Fibroblast of gingiva (primary cell): ENCODE measurements around the gene RALBP1.

ENCODE experiments used
- DNase-seq: peaks from one replicate; pipeline ENCODE4 v3.0.0-alpha.2; 2011; ENCODE audit warnings: low read depth

Gene RALBP1

DNA sequence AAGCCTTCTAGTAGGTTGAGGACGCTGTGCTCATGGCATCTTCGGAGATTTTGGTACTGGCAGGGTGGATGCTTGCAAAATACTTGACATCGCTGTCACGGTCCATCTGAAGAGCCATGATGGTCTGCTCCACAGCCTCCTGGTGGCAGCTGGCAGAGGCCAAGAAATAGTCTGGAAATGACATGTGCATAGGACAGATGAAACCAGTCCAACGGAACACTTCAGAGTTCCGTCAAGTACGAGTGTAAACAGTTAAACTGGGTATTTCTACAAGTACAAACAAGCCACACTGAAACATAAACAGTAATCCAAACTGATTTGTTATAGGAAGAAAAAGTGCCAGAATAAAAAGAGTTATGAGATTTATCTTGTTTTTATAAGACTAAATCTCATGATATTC, 72.5 kb downstream of the RALBP1 start:
- no peak for DNase-seq

DNA sequence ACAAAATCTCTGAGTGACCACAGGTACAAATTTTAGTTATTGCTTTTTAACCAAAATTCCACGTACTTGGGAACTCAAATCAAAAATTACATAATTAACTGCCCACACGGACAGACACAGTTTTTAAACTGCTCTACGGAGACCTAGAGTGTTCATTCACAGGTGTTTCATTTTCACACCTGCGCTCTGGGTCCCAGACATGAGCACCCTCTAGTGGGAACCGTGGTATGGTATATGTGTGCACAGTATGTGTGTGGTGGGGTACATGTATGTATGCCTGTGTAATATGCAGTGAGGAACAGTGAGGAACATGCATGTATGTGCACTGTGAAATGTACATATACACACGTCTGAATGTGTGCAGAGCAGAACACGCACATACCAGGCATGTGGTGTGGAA, 74.1 kb downstream of the RALBP1 start:
- no peak for DNase-seq

DNA sequence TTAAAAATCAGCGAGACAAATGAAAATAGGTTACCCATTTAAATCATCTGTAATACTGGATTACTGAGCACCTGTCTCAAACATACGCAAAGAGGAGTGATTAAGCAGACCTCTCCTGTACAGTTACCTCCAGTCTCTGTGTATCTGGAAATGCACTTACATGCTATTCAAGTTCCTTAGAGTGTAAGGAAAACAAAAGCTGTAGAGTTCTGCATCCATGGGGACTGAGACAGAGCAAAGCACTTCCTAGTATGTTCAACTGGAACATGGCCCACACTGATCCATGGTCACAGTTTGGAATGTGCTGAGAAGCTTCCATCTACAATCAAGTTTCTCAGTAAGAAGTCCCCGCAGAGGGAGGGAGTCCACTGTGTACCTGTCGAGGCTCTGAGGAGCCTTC, 75.1 kb downstream of the RALBP1 start:
- no peak for DNase-seq

DNA sequence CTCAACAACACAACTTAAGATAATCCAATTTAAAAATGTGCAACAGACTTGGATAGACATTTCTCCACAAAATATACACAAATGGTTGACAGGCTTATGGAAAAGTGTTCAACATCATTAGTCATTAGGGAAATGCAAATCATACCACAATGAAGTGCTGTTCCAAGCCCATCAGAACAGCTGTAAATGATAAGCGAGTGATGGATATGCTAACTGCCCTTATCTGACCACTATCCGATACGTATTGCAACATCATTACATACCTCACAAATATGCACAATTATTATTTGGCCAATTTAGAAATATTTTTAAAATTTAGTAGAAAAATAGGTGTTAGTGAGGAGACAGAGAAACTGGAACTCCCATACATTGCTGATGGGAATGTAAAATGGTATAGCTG, 76.9 kb downstream of the RALBP1 start:
- no peak for DNase-seq

DNA sequence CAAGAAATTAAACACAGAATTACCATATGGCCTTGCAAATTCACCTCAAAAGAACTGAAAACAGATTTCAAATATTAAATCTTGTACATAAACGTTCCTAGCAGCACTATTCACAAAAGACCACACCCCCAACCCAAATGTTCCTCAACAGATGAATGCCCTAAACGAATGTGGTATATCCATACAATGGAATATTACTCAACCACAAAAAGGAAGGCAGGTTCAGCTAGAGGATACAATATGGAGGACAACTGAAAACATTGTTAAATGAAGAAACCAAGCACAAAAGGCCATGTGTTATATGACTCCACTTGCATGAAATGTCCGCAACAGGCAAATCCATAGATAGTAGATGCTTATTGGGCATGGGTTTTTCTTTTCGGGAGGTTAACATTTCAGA, 77.3 kb downstream of the RALBP1 start:
- DNase-seq, result no peak

DNA sequence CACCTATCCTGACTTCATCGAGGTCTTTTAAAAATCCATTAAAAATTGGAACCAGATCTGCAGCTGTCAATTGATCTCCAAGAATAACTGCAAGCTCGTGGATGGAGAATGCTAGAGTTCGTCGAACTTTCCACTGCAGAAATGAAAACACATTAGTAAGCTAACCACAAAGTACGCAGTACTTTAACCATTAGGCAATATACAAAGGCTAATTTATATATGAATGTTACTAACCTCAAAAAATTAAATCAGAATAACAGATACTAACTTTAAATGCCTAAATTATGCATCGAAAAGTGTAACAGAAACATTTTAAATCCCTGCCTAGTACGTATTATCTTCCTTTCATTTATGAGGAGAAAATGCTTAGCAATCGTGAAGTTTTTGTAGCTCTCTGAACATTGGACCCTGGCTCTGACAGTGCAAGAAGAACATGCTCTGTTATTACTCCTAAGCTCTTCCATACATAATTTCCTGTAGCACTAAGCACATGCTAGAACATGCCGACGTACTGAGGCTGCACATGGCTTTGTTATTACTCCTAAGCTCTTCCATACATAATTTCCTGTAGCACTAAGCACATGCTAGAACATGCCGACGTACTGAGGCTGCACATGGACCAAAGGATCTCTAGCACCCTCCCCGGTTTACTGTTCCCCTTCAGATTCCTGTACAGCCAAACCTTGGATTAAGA, 82.1 kb downstream of the RALBP1 start:
- no peak for DNase-seq

DNA sequence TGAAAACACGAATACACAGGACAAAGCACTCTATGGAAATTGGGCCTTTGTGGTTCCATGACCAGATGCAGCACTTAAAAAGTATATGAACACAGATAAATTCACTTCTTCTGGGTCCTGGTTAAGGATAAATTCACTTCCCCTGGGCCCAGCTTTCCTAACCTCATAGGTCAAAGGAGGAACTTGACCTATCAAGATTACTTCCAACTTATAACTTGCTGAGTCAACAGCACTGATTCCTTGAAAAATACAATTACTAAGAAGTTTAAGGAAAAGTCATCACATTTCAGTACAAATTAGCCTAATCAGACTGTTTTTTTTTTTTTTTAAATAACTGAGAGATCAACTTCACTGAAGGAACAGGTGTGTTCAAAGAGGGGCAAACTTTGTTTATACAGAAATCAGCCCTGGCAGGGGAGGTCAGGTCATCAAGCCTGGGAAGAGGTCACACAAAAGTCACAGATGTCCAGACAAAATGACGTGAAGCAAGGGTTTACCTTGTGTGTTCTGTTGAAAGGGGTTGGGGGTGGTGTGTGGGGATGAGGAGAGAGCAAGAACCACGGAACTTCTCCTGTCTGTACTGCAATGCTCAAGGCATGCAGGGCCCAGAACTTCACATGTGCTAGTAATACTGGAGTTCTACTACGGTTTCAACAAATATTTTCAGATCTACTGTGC, 83.2 kb downstream of the RALBP1 start:
- DNase-seq, result no peak

DNA sequence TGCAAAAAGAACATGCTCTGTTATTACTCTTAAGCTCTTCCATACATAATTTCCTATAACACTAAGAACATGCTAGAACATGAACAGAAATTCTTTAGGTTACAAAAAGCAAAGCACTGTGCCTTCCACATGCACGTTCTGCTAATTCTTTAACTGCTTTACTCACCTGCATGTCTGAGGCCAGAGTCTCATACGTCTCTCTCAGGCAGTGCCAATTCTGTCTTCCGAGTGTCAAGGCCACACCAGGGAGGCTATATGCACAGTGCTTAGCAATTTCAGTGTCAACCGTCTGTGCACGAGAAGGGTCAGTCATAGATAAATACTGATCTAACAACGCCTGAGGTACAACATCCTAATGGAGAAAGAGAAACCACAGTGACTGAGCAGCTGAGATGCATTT, 83.9 kb downstream of the RALBP1 start:
- DNase-seq, result no peak

DNA sequence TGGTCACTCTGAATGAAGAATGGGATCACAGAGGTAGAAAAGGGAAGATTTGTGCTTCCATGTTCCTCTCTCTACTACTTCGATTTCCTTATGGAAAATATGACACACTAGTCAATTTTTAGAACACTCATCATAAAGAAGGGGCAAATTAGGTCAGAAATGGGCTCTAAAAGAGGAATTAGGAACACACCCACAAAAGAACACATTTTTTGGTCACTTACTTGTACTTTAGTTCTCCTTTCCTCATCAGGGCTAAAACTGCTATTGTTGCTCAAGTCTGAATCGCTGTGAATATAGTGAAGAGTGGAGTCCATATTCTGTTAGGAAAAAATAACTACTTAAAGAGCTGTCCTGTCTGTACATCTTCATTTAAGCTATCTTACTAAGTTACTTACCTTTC, 86.4 kb downstream of the RALBP1 start:
- peak; percentile 12 for DNase-seq

DNA sequence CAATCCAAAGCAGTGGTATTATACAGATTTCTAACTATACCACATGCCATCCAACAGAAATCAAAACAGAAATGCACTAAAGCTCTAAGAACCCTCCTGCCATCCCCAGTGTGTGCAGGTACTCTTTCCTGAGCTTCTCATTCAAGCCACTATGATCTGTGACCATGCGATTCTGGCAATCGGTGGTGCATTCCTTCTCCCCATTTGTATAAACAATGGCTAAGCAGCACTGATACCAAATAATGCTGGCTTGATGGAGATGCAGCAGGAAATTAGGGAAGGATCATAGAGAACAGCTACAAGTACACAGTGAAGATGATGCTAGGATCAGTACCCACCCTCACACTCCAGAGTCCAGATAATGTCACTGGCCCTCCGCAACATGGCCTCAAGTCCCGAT, 87.3 kb downstream of the RALBP1 start:
- DNase-seq, result no peak

DNA sequence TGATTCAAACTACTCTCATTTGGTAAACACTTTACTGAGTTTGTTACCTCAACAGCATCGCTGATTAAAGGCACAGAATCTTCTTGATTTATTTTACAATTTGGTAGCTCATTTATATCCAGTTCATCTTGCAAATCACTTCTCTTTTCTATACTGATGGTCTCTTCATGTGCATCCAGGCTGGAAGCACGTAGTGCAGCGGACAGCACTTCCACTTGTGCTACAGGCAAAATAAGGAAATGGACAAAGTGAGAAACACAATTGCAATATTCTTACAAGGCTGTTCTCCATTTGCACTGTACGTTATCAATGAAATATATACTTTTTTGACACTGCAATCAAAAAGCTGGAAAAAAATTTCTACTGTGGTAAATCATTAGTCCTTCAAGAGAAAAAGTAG, 88.0 kb downstream of the RALBP1 start:
- DNase-seq, result no peak

DNA sequence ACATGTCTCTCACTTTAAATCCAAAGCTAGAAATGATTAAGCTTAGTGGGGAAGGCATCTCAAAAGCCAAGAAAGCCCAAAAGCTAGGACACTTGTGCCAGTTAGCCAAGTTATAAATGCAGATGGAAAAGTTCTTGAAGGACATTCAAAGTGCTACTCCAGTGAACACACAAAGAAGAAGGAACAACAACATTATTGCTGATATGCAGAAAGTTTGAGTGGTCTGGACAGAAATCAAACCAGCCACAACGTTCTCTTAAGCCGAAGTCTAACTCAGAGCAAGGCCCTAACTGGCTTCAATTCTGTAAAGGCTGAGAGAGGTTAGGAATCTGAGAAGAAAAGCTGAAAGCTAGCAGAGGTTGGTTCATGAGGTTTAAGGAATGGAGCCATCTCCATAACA, 90.1 kb downstream of the RALBP1 start:
- no peak for DNase-seq

DNA sequence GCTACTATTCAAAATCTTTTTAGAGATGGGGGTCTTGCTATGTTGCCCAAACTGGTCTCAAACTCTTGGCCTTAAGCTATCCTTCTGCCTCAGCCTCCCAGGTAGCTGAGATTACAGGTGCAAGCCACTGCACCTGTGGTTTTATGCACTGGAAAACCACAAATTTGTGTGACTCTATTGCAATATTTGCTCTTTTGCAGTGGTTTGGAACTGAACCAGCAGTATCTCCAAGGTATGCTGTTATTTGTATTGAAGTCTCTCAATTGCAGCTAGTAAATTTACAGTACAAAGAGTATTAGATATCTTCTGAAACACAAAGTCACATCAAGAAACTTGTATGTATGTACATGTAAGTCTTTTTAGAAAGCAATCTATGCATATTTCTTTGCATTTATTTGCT, 92.9 kb downstream of the RALBP1 start:
- no peak for DNase-seq

DNA sequence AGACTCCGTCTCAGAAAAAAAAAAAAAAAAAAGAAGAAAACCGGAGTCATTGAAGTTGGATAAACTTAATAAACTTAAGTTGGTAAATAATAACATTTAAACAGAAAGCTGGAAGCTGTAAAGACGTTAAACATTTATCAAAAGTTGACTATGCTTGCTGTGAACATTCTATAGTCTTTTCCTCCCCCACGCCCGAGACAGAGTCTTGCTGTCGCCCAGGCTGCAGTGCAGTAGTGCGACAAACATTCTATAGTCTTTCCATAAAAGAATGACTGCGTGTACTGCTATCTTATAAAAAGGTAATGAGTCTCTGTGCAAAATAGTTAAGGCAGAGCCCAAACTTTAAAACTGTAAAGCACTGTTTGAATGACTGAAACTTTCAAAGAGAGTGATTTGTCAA, 93.9 kb downstream of the RALBP1 start:
- no peak for DNase-seq

DNA sequence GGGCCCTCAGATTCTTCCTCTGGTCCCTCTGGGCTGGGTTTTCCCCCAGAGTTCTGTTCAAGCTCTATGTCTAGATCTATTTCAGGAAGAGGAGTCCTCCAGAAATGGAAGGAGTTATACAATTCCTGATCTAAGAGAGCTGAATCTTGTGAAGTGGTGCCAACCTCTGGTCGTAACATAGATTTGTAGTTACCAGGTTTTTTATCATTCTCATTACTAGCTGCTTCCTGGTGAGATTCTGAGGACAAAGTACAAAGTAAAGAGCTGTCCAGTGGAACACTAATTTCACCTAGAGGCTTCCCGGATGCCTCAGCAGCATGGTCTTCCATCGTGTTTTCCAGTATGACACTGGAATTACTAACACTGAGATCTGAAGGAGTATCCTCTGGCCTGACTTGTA, 94.9 kb downstream of the RALBP1 start:
- no peak for DNase-seq

DNA sequence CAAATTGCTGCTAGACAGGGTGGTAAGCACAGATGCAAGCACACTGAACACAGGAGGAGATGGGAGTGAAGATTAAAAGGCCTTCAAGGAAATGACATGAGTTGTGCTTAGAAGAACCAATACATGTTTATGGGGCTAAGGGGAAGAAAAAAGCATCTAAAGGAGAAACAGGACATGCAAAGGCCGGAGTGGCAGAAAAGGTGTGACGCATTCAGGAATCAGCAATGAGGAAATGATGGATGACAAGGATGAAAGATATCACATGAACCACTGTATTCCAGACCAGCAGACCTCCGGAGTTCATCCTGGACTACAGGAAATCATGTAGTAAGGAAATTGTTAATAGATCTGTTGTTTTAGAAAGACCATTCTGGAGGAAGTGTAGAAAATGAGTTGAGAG, 96.2 kb downstream of the RALBP1 start:
- DNase-seq, result no peak

DNA sequence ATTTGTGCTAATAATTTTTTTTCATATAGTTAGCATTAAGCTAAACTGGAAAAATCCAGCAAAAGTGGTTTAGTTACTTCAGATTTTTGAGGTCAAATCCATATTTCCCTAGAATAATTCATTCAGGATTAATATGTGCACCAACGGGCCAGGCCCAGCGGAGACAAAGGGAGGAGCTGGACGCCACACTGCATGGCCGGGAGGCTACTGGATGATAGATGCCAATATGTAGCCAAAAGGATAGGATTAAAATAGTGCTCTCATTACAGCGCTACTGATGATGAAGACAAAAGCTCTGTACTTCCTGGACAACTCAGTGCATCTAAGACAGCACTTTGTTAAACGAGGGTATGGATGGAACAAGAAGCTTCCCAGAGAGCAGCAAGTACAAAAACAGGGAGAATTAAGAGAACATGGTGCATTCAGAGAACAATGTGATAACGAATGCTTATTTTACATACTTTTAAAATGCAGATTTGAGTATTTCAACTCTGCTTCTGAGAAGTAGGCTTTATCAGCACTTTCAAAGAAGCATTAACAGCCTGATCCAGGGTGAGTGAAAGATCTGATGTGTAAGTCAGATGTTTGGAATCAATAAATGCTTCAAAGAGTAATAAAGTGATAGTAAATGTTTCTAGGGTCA, 99.3 kb downstream of the RALBP1 start:
- DNase-seq, result no peak

DNA sequence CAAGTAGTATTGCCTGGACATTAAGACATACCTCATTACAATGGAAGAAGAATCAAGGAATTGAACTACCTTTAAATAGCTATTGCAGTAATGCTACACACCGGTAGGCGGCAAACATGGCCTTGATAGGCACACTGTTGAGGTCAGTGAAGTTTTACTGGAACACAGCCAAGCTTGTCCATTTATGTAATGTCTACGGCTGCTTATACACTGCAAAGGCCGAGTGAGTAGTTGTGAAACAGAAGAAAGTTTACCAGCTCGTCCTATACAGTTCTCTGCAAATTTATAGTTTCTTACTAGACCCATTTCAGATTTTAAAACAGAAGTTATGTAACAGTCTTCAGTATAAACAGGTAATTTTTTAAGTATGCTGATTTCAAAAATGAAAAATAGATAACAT, 100.2 kb downstream of the RALBP1 start:
- peak; percentile 86 for DNase-seq

DNA sequence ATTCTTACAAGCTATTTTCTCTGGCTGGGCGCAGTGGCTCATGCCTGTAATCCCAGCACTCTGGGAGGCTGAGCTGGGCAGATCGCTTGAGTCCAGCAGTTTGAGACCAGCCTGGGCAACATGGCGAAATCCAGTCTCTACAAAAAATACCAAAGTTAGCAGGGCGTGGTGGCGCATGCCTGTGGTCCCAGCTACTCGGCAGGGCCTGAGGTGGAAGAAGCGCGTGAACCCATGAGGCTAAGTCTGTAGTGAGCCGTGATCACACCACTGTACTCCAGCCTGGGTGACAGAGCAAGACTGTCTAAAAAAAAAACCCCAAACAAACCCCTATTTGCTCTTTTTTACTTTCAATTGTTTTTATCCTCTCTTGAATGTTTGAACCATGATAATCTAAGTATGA, 102.0 kb downstream of the RALBP1 start:
- DNase-seq, result no peak

DNA sequence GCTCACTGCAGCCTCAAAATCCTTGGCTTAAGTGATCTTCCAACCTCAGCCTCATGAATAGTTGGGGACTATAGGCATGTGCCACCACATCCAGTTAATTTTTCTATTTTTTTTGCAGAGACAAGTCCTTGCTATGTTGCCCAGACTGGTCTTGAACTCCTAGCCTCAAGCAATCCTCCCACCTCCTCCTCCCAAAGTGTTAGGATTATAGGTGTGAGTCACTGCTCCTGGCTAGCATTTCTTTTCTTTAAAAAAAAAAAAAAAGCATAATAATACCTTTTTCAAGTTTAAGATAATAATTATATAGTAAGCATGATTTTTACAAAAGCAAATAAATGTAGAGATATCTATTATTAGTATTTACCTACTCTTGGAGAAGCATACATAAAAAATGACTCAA, 103.0 kb downstream of the RALBP1 start:
- DNase-seq, result no peak

DNA sequence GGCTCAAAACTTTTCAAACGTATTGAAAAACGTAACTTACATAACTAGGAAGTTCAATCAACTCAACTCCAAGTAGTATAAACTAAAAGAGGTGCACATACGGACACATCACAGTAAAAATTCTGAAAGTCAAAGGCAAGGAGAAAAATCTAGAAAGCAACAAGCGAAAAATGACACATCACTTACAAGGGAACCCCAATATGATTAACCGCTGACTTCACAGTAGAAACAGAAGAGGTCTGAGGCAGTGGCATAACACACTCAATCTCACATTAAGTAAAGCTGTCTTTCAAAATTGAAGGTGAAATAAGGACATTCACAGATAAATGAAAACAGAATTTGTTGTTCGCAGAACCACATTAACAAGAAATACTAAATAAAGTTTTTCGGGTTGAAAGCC, 106.4 kb downstream of the RALBP1 start:
- no peak for DNase-seq

DNA sequence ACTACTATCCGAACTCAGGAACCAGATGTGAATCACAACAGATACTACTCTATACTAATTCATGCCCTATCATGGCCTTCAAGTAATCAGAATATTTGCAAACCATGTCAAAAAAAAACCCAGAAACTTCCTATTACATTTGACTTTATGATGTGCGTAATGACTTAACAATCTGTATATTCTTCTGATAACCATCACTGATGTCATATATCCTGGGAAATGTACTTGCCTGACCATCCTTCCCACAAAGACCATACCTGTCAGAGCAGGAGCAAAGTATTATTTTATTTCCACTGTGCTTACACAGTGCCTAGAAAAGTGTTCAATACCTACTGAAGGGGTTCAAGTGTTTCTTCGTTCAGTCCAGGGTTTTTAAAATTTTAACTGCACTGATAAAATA, 111.5 kb downstream of the RALBP1 start:
- DNase-seq, result no peak
